ENCODE results near the gene RPL36.
"Not testable (repeated sequence)": the region's sequence is repeated elsewhere in the genome, so short reads cannot be mapped to it uniquely, and the experiment has no call there.

The RPL36 gene

DNA sequence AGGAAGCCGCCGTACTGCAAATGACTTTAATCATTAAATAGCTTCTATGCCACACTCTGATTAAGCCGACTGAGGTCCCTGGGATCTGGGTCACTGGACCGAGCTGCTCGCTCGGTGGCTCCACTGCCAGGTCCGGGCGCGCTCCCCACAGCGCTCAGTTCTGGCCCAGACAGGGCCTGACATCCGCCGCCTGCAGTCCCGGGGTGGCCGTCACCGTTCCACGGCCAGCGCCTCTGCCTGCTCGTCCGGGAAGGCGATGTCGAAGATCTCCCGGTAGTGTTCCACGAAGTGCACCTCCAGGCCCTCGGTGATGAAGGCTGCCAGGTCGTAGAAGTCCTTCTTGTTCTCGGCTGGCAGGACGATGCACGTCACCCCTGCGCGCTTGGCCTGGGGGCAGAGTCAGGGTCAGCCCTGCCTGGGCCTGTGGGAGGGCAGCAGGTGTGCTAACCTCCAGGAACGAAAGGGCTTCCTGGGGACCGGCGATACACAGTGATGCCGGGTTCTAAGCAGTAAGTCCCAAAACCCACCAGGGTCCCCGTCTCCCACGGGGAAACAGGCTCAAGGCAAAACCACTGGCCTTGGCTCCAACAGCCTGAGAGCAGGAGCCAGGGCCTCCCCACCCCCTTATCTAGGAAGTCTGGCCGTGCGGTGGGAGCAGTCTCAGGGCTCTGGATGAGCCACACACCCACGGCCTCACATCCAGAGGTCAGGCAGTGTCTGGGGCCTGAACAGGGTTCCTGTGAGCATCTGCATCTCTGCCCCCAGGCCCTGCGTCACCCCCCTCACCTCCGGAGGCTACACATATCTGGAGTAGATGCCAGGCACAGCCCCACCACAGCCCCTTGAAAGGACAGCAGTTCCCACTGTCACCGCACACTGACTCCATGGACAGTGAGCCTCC is 2.0 kb downstream of the RPL36 start:
- no peak for DNase-seq

DNA sequence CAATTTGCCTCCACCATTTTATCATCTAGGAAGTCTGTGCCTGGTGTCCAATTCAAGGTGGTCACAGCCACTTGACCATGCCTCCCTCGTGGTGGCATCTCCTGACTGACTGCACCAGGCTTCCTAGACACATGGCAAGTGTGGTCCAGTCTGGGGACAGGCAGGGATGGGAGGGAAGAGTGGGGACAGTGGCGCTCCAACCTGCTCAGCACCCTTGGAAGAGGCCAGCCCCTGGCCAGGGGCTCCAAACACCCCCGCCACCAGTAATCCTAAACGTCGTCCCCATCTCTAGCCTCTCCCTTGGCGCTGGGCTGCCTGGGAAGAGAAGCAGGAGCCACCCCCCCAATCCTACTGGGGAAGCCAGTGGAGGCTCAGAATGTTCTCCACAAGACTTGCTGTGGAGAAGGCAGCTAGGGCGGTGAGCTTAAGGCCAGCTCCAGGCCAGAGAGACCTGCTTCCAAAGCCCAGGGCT is 2.7 kb downstream of the RPL36 start:
- no peak for DNase-seq

- DNase-seq: no peak
These were observed 3.4 kb downstream of the RPL36 start for GRCh38 chr19:5693195-5694166.

DNA sequence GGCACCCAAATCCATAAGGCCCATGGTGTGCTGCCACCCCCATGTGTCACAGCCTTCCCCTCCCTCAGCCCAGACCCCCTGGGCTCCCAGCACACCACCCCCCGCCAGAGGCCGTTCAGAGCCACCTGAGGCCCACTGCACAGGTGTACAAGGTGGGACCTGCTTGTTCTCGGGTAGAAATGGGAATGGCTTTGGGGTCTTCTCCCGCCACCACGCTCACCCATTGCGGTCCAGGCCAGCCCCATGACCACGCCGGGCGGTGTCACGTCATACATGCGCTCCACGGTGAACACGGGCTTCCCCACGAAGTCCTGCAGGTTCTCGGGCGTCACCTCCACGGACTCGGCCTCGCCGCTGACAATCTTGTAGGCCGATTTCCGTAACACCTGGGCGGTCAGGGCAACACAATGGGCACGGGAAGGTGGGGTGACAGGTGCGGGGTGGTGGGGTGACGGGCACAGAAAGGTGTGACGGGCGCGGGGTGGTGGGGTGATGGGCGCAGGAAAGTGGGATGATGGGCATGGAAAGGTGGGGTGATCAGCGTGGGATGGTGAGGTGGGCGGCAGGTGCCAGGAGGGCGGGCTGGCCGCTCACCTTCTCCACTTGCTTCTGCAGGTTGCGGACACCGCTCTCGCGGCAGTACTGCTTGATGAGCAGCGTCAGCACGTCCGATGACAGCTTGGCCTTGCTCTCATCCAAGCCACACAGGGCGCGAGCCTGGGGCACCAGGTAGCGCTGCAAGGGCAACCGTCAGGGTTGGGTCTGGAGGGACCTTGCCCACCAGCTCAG is 4.3 kb downstream of the RPL36 start:
- no peak for DNase-seq

DNA sequence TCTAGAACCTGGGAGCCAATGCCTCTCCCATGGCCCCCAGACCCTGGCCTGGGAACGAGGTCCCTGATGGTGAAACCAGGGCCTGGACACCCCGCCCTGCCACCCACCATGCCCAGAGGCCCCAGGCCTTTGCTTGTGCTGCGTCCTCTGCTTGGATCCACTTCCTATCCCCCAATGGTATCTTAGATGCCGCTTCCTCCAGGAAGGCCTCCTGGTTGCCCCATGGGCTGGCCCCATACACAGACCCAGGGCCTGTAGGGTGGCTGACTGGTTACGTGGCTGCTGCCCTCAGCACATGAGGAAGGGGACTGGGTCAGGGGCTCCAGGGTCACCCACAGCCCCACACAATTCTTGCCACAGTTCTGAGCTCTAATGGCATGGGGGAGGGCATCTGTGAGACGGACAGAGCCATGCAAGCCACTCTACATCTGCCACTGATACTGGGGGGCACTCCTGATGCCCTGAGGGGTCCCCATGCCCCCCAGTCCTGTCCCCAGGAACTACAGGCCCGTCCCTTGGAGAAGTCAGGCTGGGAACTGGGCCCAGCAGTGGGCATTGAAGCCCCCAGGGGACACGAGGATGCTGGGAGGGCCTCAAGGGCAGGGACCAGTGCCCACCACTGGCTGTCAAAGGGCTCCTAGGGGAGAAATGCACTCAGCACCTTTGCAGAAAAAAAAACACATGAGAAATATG is 5.0 kb downstream of the RPL36 start:
- DNase-seq: no peak

GRCh38 chr19:5695649-5696195 is 5.6 kb downstream of the RPL36 start:
- no peak for DNase-seq

GRCh38 chr19:5696196-5697021 is 6.3 kb downstream of the RPL36 start:
- DNase-seq: no peak

DNA sequence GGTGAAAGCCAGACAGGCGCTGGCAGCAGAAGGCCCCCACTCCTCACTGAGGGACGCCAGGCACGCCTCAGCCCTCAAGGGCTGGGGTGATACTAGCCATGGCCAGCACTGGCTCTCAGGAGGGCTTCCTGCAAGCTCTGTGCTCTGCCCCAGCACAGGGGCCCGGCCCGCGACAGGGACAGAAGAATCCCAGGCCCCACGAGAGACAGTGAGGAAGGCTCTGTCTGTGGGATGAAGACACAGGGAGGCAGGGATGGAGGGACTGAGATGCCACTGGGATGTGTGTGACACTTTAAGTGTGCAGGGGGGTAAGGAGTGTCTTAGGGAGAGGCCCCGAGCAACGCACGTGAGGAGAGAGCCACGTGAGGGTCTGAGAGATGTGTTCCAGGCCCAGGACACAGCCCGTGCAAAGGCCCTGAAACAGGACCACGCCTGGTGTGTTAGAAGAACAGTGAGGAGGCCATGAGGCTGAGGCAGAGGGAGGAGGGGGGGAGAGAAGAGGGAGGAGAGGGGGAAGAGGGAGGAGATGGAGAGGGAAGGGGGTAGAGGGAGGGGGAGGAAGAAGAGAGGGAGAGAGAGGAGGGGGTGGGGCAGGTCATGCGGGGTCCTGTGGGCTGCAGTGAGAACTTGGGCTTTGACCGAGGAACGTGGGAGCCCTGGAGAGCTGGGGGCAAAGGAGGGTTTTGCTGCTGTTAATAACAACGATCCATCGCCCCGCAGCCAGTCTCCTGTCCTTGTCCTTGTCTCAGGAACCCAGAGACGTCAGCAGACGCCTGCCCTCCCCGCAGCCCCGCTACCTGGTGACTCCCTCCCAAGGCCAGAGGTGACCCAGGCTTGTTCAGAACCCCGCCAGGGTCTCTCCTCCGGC is 7.2 kb downstream of the RPL36 start:
- DNase-seq: no peak

DNA sequence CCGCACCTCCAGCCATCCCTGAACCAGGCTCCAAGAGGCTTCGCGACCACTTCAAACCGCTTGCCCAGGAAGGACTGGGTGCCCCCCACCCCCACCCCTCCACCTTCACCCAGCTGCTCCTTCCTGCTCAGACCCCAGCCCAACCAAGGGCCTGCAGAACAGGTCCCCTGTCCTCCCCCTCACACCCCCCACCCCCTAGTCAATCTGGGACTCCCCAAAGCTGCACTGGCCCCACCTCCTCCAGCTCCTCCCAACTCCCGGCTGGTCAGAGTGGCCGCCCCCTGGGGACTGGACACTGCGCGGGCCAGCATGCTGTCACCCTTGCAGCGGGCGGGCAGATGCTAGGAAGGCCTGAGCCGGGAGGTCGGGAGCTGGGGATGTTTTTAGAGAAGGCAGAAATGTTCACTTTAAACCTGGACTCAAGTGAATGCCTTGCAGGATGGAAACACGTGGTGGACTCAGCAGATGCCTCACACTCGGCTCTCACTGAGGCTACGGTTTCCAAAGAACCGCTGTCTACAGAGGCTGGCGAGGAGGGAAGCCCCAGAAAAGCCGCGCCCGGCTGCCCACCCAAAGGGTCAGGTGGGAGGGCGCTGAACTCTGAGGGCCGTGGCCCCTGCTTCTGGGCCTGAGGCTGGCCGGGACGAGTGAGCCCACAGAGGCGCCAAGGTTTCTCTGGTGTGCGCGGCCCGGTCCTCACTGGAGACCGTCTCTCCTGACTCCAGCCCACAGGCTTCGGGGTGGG is 8.0 kb downstream of the RPL36 start:
- DNase-seq: no peak

GRCh38 chr19:5698635-5699422 is 8.7 kb downstream of the RPL36 start:
- DNase-seq: no peak

DNA sequence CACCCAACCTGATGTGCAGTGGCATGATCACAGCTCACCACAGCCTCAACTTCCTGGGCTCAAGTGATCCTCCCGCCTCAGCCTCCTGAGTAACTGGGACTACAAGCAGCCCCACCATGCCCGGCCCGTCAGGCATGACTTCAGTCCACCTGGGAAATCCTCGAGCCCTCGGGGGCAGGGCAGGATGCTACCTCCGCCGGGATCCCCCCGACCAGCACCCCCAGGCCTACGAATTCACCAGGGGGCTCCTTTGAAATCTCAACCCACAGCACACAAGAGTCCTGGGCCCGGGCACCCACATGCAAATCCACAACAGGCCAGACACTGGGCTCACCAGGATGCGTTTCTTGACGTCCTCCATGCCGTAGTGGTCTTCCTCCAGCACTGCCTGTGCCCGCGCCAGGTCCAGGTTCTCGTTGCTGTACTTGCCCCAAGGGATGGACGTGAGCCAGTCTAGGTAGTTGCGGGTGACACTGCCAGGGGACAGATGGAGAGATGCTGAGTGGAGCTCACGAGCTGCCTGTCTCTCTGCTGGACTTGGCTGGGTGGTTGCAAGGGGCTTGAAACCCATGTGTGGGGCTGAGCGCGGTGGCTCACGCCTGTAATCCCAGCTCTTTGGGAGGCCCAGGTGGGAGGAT is 10.5 kb downstream of the RPL36 start:
- DNase-seq: no peak

DNA sequence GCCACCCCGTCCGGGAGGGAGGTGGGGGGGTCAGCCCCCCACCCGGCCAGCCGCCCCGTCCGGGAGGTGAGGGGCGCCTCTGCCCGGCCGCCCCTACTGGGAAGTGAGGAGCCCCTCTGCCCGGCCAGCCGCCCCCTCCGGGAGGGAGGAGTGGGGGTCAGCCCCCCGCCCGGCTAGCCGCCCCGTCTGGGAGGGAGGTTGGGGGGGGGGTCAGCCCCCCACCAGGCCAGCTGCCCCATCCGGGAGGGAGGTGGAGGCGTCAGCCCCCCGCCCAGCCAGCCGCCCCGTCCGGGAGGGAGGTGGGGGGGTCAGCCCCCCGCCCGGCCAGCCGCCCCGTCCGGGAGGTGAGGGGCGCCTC is 11.9 kb downstream of the RPL36 start:
- not testable (repeated sequence) for DNase-seq

DNA sequence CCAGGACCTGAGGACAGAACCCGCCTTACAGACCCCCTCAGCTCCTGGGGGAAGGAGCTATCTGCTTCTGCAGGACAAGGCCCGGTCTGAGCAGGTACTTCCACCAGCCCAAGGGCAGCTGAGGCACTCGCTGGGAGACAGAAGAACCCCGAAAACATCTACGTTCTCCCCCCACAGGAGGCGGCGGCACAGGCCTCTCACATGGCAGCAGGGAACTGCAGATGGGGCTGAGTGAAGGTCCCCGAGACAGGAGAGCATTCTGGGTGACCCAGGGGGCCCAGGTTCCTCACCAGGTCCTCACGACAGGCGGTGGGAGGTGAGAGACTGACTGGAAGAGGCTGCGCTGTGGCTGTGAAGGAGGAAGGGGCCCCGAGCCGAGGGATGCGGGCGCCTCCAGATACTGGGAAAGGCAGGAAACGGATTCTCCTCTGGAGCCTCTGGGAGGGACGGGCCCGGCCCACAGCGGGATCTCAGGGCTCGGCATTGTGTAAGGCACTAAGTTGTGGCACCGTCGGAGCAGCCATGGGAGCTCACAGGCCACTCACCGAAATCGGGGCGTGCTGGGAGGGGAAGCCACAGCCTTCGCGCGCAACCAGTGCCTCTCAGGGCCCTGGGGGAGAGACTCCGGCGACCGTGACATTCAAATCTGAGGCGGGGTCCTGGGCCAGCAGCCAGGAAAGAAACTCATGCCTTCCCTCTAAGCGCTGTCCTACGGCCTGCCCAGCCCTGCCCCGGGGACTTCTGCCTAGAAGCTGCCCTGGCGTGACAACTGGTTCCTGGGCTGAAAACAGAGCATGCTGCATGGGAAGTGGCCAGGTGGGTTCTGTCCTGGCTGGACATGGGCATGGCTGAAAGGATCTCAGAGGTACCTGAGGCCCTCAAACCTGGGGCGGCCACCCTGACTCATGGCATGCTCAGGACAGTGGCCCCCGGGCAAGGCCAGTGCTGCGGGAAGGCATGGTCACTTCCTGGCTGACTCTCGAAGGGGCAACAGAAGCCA is 14.0 kb downstream of the RPL36 start:
- no peak for DNase-seq

DNA sequence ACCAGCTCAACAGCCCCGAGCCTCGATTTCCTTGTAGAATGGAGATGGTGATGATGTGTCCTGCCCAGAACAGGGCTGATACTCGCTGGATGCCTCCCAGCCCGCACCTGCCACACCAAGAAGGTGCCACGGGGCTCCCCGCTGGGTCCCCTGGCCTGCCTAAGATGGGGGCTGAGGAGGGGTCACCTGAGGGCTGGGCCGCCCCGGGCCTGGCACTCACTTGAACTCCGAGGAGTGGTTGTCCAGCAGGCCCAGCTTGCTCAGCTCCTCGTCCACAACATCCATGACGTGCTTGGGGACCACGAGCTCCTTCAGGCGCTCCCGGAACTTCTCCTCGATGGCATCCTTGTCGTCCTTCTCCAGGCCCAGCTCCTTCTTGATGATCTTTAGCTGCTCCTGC is 15.5 kb downstream of the RPL36 start:
- DNase-seq: no peak

GRCh38 chr19:5706876-5707573 is 16.9 kb downstream of the RPL36 start:
- no peak for DNase-seq

All from NCI-H446 treated with DMSO at 0.1 percent for 48 hours (cell line).